Measurements from ENCODE around the gene CD40.

The CD40 gene

DNA sequence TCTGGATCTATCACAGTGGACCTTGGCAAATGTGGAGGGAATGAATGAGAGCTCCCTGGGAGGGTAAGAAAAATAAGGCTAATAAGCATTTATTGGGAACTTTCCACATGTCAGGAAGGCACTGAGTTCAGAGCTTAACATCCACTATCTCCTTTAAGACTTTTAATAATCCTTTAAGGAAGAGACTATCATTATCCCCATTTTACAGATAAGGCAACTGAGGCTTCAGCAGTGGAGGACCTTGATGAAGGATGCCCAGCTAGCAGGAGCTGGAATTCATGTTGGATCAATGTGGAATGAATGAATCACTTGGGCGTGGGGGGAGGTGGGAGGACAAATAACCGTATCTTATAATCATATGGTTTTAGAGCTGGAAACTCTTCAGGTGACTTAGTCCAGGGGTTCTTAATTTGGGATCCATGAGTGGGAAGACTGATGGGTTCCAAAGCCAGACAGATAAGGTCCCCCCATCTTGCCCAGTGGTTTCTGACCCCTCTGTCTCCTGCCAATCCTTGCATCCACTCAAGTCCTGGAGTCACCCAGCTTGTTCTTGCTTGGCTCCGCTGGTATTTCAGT, 54.9 kb downstream of the CD40 start:
- Histone ChIP-seq H3K27ac (no peak overlapping the region), H3K9me3 (ENCODE audit: control insufficient read depth, low read length) (no peaks in the 10 kb centered on the region), H3K9ac (no peak overlapping the region), H3K4me3 (ENCODE audit: low read depth, low read length) (no peak overlapping the region), H2AFZ (no peak overlapping the region), H3K4me1 (no peaks in the 10 kb centered on the region), H3K4me2 (ENCODE audit: low read length) (no peak overlapping the region), H3K36me3 (ENCODE audit: control insufficient read depth, insufficient read depth, low read length) (no peaks in the 10 kb centered on the region), H3K79me2 (no peaks in the 10 kb centered on the region), H3K27me3 (ENCODE audit: control insufficient read depth, insufficient read depth, low read length) (peaks cover 10% of the 10 kb centered on the region)
- TF ChIP-seq, protein P1, sequence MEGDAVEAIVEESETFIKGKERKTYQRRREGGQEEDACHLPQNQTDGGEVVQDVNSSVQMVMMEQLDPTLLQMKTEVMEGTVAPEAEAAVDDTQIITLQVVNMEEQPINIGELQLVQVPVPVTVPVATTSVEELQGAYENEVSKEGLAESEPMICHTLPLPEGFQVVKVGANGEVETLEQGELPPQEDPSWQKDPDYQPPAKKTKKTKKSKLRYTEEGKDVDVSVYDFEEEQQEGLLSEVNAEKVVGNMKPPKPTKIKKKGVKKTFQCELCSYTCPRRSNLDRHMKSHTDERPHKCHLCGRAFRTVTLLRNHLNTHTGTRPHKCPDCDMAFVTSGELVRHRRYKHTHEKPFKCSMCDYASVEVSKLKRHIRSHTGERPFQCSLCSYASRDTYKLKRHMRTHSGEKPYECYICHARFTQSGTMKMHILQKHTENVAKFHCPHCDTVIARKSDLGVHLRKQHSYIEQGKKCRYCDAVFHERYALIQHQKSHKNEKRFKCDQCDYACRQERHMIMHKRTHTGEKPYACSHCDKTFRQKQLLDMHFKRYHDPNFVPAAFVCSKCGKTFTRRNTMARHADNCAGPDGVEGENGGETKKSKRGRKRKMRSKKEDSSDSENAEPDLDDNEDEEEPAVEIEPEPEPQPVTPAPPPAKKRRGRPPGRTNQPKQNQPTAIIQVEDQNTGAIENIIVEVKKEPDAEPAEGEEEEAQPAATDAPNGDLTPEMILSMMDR (IDR thresholded peaks at IDR 0.05): no peak

DNA sequence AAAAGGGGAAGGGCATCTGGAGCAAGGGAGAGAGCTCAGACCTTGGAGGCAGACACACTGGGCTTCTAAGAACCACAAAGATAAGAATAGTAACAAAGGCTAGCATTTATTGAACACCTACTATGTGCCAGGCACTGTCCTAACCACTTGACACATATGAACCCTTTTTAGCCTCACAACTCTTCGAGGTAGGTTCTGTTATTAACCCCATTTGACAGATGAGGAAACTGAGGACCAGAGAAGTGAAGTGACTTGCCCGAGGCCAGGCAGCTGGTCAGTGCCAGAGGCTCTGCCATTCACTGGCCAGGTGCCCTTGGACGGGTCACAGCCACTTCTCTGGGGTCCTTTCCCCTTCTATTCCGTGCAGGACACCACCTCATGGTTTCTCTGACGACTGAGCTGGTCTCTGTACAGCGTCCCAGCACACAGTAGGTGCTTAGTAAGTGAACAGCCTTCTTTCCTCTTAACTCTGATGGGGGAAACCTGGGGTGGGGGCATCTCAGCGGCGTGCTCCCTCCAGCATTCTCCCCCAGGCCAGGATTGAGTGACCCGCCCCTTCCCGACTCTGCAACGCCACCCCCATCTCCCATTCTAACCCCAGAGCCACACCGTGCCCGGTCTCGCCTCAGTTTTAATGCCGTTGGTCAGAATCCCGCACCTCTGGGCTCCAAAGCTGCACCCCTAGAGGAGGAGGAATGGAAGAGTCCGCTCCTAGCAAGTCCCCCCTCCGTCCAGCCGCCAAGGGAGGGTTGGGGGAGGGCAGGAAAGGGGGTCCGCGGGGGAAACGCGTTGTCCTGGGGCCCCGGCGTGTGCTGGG, 55.7 kb downstream of the CD40 start:
- Histone ChIP-seq H3K36me3 (ENCODE audit: control insufficient read depth, insufficient read depth, low read length) (no peaks in the 10 kb centered on the region), H2AFZ (peak overlapping the region; percentile 72), H3K9me3 (ENCODE audit: control insufficient read depth, low read length) (no peaks in the 10 kb centered on the region), H3K4me1 (no peaks in the 10 kb centered on the region), H3K4me2 (ENCODE audit: low read length) (no peak overlapping the region), H3K4me3 (ENCODE audit: low read depth, low read length) (no peak overlapping the region), H3K79me2 (no peaks in the 10 kb centered on the region), H3K9ac (no peak overlapping the region), H3K27me3 (ENCODE audit: control insufficient read depth, insufficient read depth, low read length) (peaks cover 10% of the 10 kb centered on the region), H3K27ac (no peak overlapping the region)
- TF ChIP-seq, protein P1 (IDR thresholded peaks at IDR 0.05): no peak

DNA sequence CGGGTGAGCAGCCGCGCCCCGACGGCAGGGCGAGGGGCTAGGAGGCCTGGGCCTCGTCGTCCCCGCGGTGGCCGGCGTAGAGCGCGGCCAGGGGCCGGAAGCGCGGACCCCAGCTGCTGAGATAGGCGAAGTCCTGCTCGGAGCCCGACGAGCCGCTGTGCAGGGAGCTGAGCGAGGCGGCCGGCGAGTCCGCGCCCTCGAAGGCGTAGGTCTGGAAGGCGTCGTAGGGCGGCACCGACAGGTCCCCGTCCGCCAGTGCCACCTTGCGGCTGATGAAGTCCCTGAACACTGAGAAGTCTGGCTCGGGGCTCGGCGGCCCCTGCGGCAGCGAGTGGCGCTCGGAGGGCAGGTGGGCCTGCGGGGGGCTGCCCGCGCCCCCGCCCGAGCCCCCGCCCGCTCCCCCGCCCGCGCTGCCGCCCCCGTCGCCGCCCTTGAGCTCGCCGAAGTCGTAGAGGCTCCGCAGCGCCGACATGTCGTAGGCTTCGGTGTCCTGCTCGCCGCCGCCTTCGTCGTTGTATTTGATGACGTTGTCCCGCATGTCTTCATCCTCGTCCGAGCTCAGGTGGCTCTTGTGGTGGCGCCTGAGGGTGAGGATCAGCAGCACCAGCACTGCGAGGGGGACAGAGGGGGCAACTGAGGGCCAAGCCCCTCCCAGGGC, 56.5 kb downstream of the CD40 start:
- peak overlapping the region; percentile 72 for H2AFZ ChIP-seq
- TF ChIP-seq, protein P1 (IDR thresholded peaks at IDR 0.05): peak; percentile 35
- peak overlapping the region; percentile 25 for H3K4me2 ChIP-seq (ENCODE audit: low read length)
- no peak overlapping the region for H3K27ac ChIP-seq
- no peaks in the 10 kb centered on the region for H3K79me2 ChIP-seq
- H3K36me3 ChIP-seq (ENCODE audit: control insufficient read depth, insufficient read depth, low read length): no peaks in the 10 kb centered on the region
- H3K27me3 ChIP-seq (ENCODE audit: control insufficient read depth, insufficient read depth, low read length): peaks cover 10% of the 10 kb centered on the region
- no peak overlapping the region for H3K4me3 ChIP-seq (ENCODE audit: low read depth, low read length)
- H3K4me1 ChIP-seq: no peaks in the 10 kb centered on the region
- H3K9ac ChIP-seq: no peak overlapping the region
- H3K9me3 ChIP-seq (ENCODE audit: control insufficient read depth, low read length): no peaks in the 10 kb centered on the region

DNA sequence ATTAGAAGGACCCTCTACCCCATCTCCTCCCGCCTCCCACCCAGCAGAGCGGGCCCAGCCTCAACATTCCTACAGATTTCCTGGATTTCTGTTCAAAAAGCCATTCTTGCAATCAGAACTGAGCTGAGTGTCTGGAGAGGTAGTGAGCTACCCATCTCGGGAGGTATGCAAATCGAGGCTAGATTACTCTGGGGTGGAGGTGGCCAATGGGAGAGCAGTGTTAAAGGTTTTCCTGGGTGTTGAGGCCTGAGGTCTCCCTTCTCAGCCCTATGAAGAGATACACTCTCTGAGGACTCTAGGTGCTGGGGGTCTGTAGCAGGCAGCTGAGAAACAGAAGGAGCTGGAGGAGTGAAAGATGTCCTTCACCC, 57.0 kb downstream of the CD40 start:
- Histone ChIP-seq H3K4me1 (no peaks in the 10 kb centered on the region), H3K27me3 (ENCODE audit: control insufficient read depth, insufficient read depth, low read length) (peaks cover 10% of the 10 kb centered on the region), H3K4me2 (ENCODE audit: low read length) (no peak overlapping the region), H3K36me3 (ENCODE audit: control insufficient read depth, insufficient read depth, low read length) (no peaks in the 10 kb centered on the region), H3K79me2 (no peaks in the 10 kb centered on the region), H3K9ac (no peak overlapping the region), H3K27ac (no peak overlapping the region), H3K4me3 (ENCODE audit: low read depth, low read length) (no peak overlapping the region), H3K9me3 (ENCODE audit: control insufficient read depth, low read length) (no peaks in the 10 kb centered on the region), H2AFZ (peak overlapping the region; percentile 63)
- TF ChIP-seq, protein P1 (IDR thresholded peaks at IDR 0.05): no peak

Data from parathyroid adenoma (tissue), 2 donors.